H1 (cell line): ENCODE data around the gene SMYD3. TPM values are rescaled to one million over a fixed set of nuclear protein-coding genes. Genes with fewer than 3 reads are reported as not detected.

Experiments used
- CTCF ChIA-PET: fragments of 300-600 bp; sonication (Branson Sonifier 250); formaldehyde crosslinking; loops from one replicate; lab custom pipeline; 2021; ENCODE audit not compliant: partially characterized antibody; lab: Charles Lee
- POLR2A ChIA-PET: fragments of 300-600 bp; sonication (Branson Sonifier 250); formaldehyde crosslinking; loops from one replicate; lab custom pipeline; 2021; ENCODE audit warnings: inconsistent platforms; ENCODE audit not compliant: partially characterized antibody; lab: Charles Lee
- DNase-seq, 2 experiments: peaks; one replicate each; pipeline versions ENCODE4 v3.0.0 to v3.0.0-alpha.2; 2010 to 2022; ENCODE audit warnings: low spot score in 2 of 2, low read depth in 1 of 2, mixed read lengths in 1 of 2
- FAIRE-seq: peaks from 2 replicates; lab custom pipeline; 2011; peaks lifted over from hg19 to GRCh38; lab: Jason Lieb, UNC
- H2AFZ ChIP-seq: 2 replicates; pipeline ENCODE4 v1.8.1; 2012; ENCODE audit warnings: low read length, inconsistent platforms
- H2AK5ac ChIP-seq: 2 replicates; pipeline ENCODE4 v1.6.1; 2013; ENCODE audit warnings: low read depth, low read length
- H2BK120ac ChIP-seq: replicated peaks from 2 replicates; pipeline ENCODE3; 2013; ENCODE audit warnings: low read depth, low read length, inconsistent platforms
- H2BK12ac ChIP-seq: 2 replicates; pipeline ENCODE4 v1.6.1; 2013; ENCODE audit warnings: low read depth, low read length
- H2BK15ac ChIP-seq: 2 replicates; pipeline ENCODE4 v1.6.1; 2013; ENCODE audit warnings: low read length
- H2BK20ac ChIP-seq: 2 replicates; pipeline ENCODE4 v1.6.1; 2013; ENCODE audit warnings: low read length
- H2BK5ac ChIP-seq: 2 replicates; pipeline ENCODE4 v1.6.1; 2013; ENCODE audit warnings: low read depth, low read length
- H3K14ac ChIP-seq: 2 replicates; pipeline ENCODE4 v1.6.1; 2013; ENCODE audit warnings: inconsistent platforms; ENCODE audit not compliant: insufficient read length
- H3K18ac ChIP-seq: 2 replicates; pipeline ENCODE4 v1.6.1; 2013; ENCODE audit warnings: low read length; ENCODE audit errors: extremely low read depth
- H3K23ac ChIP-seq: 2 replicates; pipeline ENCODE4 v1.6.1; 2013; ENCODE audit warnings: inconsistent platforms; ENCODE audit not compliant: insufficient read length
- H3K23me2 ChIP-seq: 2 replicates; pipeline ENCODE4 v1.6.1; 2013; ENCODE audit warnings: low read depth, low read length
- H3K27ac ChIP-seq: 2 replicates; pipeline ENCODE4 v1.6.1; 2011; ENCODE audit warnings: low read depth, low read length, inconsistent platforms
- H3K27me3 ChIP-seq, 4 experiments: replicated peaks in 1 of 4; 1 replicate in 1 of 4; 2 replicates in 3 of 4; pipeline versions ENCODE4 v1.6.1 to v1.8.1; 2011 to 2013; ENCODE audit warnings: low read length in 3 of 4, mild to moderate bottlenecking in 3 of 4, inconsistent platforms in 2 of 4, mixed read lengths in 2 of 4, moderate library complexity in 1 of 4; ENCODE audit not compliant: control insufficient read depth in 3 of 4, insufficient read depth in 3 of 4; ENCODE audit errors: extremely low read depth in 1 of 4
- H3K36me3 ChIP-seq, 4 experiments: 2 replicates each; pipeline versions ENCODE4 v1.6.1 to v1.8.1; 2011 to 2013; ENCODE audit warnings: mild to moderate bottlenecking in 4 of 4, low read length in 3 of 4, moderate library complexity in 2 of 4, control low read depth in 1 of 4, inconsistent platforms in 1 of 4; ENCODE audit not compliant: insufficient read depth in 4 of 4, control insufficient read depth in 2 of 4
- H3K4ac ChIP-seq: replicated peaks from 2 replicates; pipeline ENCODE3; 2013; ENCODE audit warnings: low read length, low read depth, mixed read lengths, inconsistent platforms; ENCODE audit not compliant: insufficient read length
- H3K4me1 ChIP-seq, 4 experiments: replicated peaks in 1 of 4; 1 replicate in 1 of 4; 2 replicates in 3 of 4; pipeline versions ENCODE4 v1.6.1 to v1.8.1; 2011 to 2013; ENCODE audit warnings: low read length in 3 of 4, inconsistent platforms in 2 of 4, mixed read lengths in 1 of 4; ENCODE audit not compliant: insufficient read depth in 4 of 4, control insufficient read depth in 3 of 4
- H3K4me2 ChIP-seq, 2 experiments: 2 replicates each; pipeline versions ENCODE4 v1.6.1 to v1.8.1; 2011 to 2013; ENCODE audit warnings: low read depth in 2 of 2, low read length in 2 of 2, control low read depth in 1 of 2, inconsistent platforms in 1 of 2, mild to moderate bottlenecking in 1 of 2; ENCODE audit not compliant: insufficient read depth in 1 of 2
- H3K4me3 ChIP-seq, 4 experiments: fragments of 200-600, 300-600 bp in 1 of 4; sonication (generic), shearing (Covaris generic), sonication (Bioruptor Twin) in 1 of 4; 2 replicates each; pipeline versions ENCODE4 v1.5.1 to v1.8.1; 2011 to 2016; ENCODE audit warnings: low read length in 4 of 4, low read depth in 3 of 4, control low read depth in 2 of 4, inconsistent platforms in 2 of 4, mild to moderate bottlenecking in 2 of 4, mixed read lengths in 1 of 4, moderate library complexity in 1 of 4; ENCODE audit not compliant: insufficient read depth in 2 of 4; ENCODE audit errors: extremely low read depth in 1 of 4
- H3K56ac ChIP-seq: replicated peaks from 2 replicates; pipeline ENCODE3; 2013; ENCODE audit warnings: low read depth, mild to moderate bottlenecking, mixed read lengths, low read length, inconsistent platforms; ENCODE audit not compliant: insufficient read length
- H3K79me1 ChIP-seq: 2 replicates; pipeline ENCODE4 v1.6.1; 2013; ENCODE audit warnings: low read depth, low read length, control low read depth
- H3K79me2 ChIP-seq, 2 experiments: 2 replicates each; pipeline versions ENCODE4 v1.6.1 to v1.8.1; 2012 to 2013; ENCODE audit warnings: low read length in 2 of 2, mild to moderate bottlenecking in 2 of 2, inconsistent platforms in 1 of 2; ENCODE audit not compliant: insufficient read depth in 2 of 2, control insufficient read depth in 1 of 2
- H3K9ac ChIP-seq, 4 experiments: replicated peaks in 1 of 4; 1 replicate in 1 of 4; 2 replicates in 3 of 4; pipeline versions ENCODE4 v1.6.1 to v1.8.1; 2011 to 2013; ENCODE audit warnings: low read depth in 3 of 4, low read length in 3 of 4, control low read depth in 2 of 4, mild to moderate bottlenecking in 2 of 4, moderate library complexity in 2 of 4, inconsistent platforms in 1 of 4; ENCODE audit errors: extremely low read depth in 1 of 4
- H3K9me3 ChIP-seq, 2 experiments: 2 replicates each; pipeline versions ENCODE4 v1.6.1 to v1.8.1; 2012 to 2013; ENCODE audit warnings: mild to moderate bottlenecking in 2 of 2, moderate library complexity in 2 of 2, control low read depth in 1 of 2, inconsistent platforms in 1 of 2, low read depth in 1 of 2, low read length in 1 of 2, mixed read lengths in 1 of 2; ENCODE audit not compliant: insufficient read depth in 2 of 2
- H4K20me1 ChIP-seq, 2 experiments: replicated peaks in 1 of 2; 2 replicates each; pipeline versions ENCODE3 to v1.8.1; 2011 to 2013; ENCODE audit warnings: inconsistent platforms in 2 of 2, low read length in 2 of 2, mild to moderate bottlenecking in 1 of 2; ENCODE audit not compliant: insufficient read depth in 2 of 2, control insufficient read depth in 1 of 2
- H4K5ac ChIP-seq: 2 replicates; pipeline ENCODE4 v1.6.1; 2013; ENCODE audit warnings: low read length, low read depth, mixed read lengths, inconsistent platforms; ENCODE audit not compliant: insufficient read length
- H4K8ac ChIP-seq: 2 replicates; pipeline ENCODE4 v1.8.0; 2013; ENCODE audit warnings: mild to moderate bottlenecking, moderate library complexity, low read length, inconsistent platforms; ENCODE audit not compliant: insufficient read depth; ENCODE audit errors: extremely low read depth
- H4K91ac ChIP-seq: replicated peaks from 2 replicates; pipeline ENCODE3; 2013; ENCODE audit warnings: low read length, mixed read lengths, inconsistent platforms; ENCODE audit not compliant: insufficient read length
- CBX8 ChIP-seq: fragments of 300-800, 300-1000 bp; sonication (generic); IDR thresholded peaks from 2 replicates; pipeline ENCODE4 v1.7.1; 2016; ENCODE audit warnings: low read depth, low read length, borderline replicate concordance
- CREB1 ChIP-seq: IDR thresholded peaks from 2 replicates; pipeline ENCODE4 v1.6.1; 2012; ENCODE audit warnings: inconsistent platforms
- EZH2 ChIP-seq: fragments of 200-600 bp; sonication (generic); IDR thresholded peaks from 2 replicates; pipeline ENCODE4 v1.7.1; 2012; ENCODE audit warnings: low read depth, mild to moderate bottlenecking, moderate library complexity, low read length, inconsistent platforms; ENCODE audit not compliant: severe bottlenecking
- GTF2F1 ChIP-seq: IDR thresholded peaks from 2 replicates; pipeline ENCODE4 v1.6.1; 2012; ENCODE audit warnings: low read depth, low read length, improper control_type of control experiment, borderline replicate concordance
- HDAC6 ChIP-seq: IDR thresholded peaks from one replicate; pipeline ENCODE4 v1.7.1; 2012; ENCODE audit warnings: low read depth, mild to moderate bottlenecking, inconsistent platforms, low read length, moderate library complexity
- MAFK ChIP-seq: IDR thresholded peaks from 2 replicates; pipeline ENCODE4 v1.6.1; 2012; ENCODE audit warnings: low read depth, mild to moderate bottlenecking, improper control_type of control experiment, low read length
- NANOG ChIP-seq: IDR thresholded peaks from 2 replicates; pipeline ENCODE4 v1.6.1; 2011; ENCODE audit warnings: low read length, low read depth, mild to moderate bottlenecking, inconsistent platforms; ENCODE audit not compliant: insufficient read depth, poor library complexity, severe bottlenecking
- POLR2AphosphoS5 ChIP-seq: IDR thresholded peaks from 2 replicates; pipeline ENCODE4 v1.6.1; 2011; ENCODE audit warnings: low read depth, low read length
- POU5F1 ChIP-seq: IDR thresholded peaks from 2 replicates; pipeline ENCODE4 v1.6.1; 2011; ENCODE audit warnings: low read depth, mild to moderate bottlenecking, low read length, moderate library complexity
- RXRA ChIP-seq: IDR thresholded peaks from 2 replicates; pipeline ENCODE4 v1.6.1; 2011; ENCODE audit warnings: low read depth, mild to moderate bottlenecking, low read length, moderate library complexity; ENCODE audit not compliant: insufficient read depth
- SIN3A ChIP-seq, 2 experiments: IDR thresholded peaks in 1 of 2; conservative IDR thresholded peaks in 1 of 2; 2 replicates each; pipeline ENCODE4 v1.6.1; 2011 to 2012; ENCODE audit warnings: low read length in 2 of 2, improper control_type of control experiment in 1 of 2, low read depth in 1 of 2, mild to moderate bottlenecking in 1 of 2
- SIX5 ChIP-seq: IDR thresholded peaks from 2 replicates; pipeline ENCODE4 v1.6.1; 2011; ENCODE audit warnings: mild to moderate bottlenecking, low read depth, low read length
- TAF1 ChIP-seq: IDR thresholded peaks from 2 replicates; pipeline ENCODE4 v1.6.1; 2011; ENCODE audit warnings: mild to moderate bottlenecking, low read depth, low read length
- WGBS, 2 experiments: shearing (Covaris generic) in 1 of 2; methylation state at CpG; one replicate each; pipeline versions ENCODE4 v1.1.6 to v1.1.7; 2013 to 2015; ENCODE audit warnings: low lambda C conversion rate in 2 of 2, mixed read lengths in 2 of 2, inconsistent platforms in 1 of 2, low coverage in 1 of 2, missing lambda C conversion rate in 1 of 2; ENCODE audit not compliant: insufficient replicate concordance in 2 of 2, insufficient coverage in 1 of 2, insufficient read length in 1 of 2; ENCODE audit errors: extremely low coverage in 1 of 2, missing lambda C conversion rate in 1 of 2; 5-methylcytosine and 5-hydroxymethylcytosine counted together
- polyA plus RNA-seq, 7 experiments: library from polyadenylated mRNA; depleted of rRNA in 3 of 7; stranded (reverse) in 5 of 7; unstranded in 2 of 7; fragments of >200 nt in 5 of 7; fragments of 200-250 nt in 2 of 7; gene quantifications; 1 replicate in 5 of 7; 2 replicates in 1 of 7; 4 replicates in 1 of 7; pipeline versions ENCODE4 v1.2.1 to v1.2.3, GENCODE V29; 2011 to 2013; ENCODE audit warnings: missing spikeins in 2 of 7, mixed read lengths in 2 of 7
- total RNA-seq: library from RNA; stranded (reverse); fragmentation: NEBNext Ultra II Directional; extraction: Animal tissue kit (Norgen Biotek cat#: 25700); gene quantifications from 2 replicates; pipeline ENCODE4 v1.2.1, GENCODE V29; 2021

SMYD3 gene
- total and polyA plus RNA-seq, 2 of the 8 experiments (the other 6 are each of a cell fraction or from before 2014, with no cell fraction given): 17.3 to 25.4 TPM

DNA sequence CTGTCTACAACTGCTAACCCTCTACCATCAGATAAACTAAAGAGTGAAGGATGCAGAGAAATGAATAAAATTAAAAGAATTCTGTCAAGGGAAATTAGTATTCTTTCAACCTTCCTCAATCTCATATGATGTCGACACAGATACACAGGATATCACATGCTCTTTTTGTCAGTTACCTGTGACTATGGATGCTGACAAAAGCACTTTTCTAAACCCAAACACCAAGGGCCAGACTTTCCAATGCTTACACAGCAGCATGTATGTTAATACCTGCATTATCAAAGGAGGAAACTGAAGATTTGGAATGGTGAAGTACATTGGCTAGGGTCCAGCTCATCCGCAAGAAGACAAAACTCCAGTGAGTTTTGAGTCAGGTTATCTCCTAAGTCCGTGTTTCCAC, 294.0 kb downstream of the SMYD3 start:
- no peak overlapping the region for H3K9ac ChIP-seq
- H2BK15ac ChIP-seq: no peak overlapping the region
- no peak overlapping the region for H3K56ac ChIP-seq
- H4K8ac ChIP-seq: no peak overlapping the region
- H3K27me3 ChIP-seq: no peaks in the 10 kb centered on the region
- FAIRE-seq: no peak
- no peak overlapping the region for H2BK20ac ChIP-seq
- no peaks in the 10 kb centered on the region for H4K20me1 ChIP-seq
- ChIA-PET CTCF (no interaction called here), POLR2A (no interaction called here)
- no peak overlapping the region for H4K5ac ChIP-seq
- H3K18ac ChIP-seq: no peak overlapping the region
- no peak overlapping the region for H3K4ac ChIP-seq
- H3K79me2 ChIP-seq: no peaks in the 10 kb centered on the region
- no peak overlapping the region for H4K91ac ChIP-seq
- H3K23me2 ChIP-seq: no peaks in the 10 kb centered on the region
- H2BK5ac ChIP-seq: no peak overlapping the region
- no peak overlapping the region for H3K4me2 ChIP-seq
- no peak overlapping the region for H3K27ac ChIP-seq
- H3K36me3 ChIP-seq: no peaks in the 10 kb centered on the region
- H3K79me1 ChIP-seq: no peaks in the 10 kb centered on the region
- no peak overlapping the region for H3K4me3 ChIP-seq
- H2AFZ ChIP-seq: no peak overlapping the region
- H2BK12ac ChIP-seq: no peak overlapping the region
- H2BK120ac ChIP-seq: no peak overlapping the region
- peaks cover 0 to 2% (median 0%) of the 10 kb centered on the region in 4 experiments; a peak in 2 of 7 replicates for H3K4me1 ChIP-seq
- H2AK5ac ChIP-seq: no peak overlapping the region
- DNase-seq: no peak
- H3K14ac ChIP-seq: no peak overlapping the region
- TF ChIP-seq CBX8: no peak
- no peak for TF ChIP-seq NANOG
- no peak for TF ChIP-seq POU5F1
- no peak for TF ChIP-seq SIN3A (conservative IDR thresholded peaks at IDR 0.05 in 1 of 2, IDR thresholded peaks at IDR 0.05 in 1 of 2; ENCODE audit: low read depth in 1 of 2, low read length in 2 of 2)
- no peak for TF ChIP-seq POLR2AphosphoS5
- TF ChIP-seq GTF2F1: no peak
- TF ChIP-seq SIX5: no peak
- no peak for TF ChIP-seq MAFK
- TF ChIP-seq HDAC6: no peak
- TF ChIP-seq EZH2: no peak
- TF ChIP-seq CREB1: no peak
- no peak for TF ChIP-seq RXRA
- TF ChIP-seq TAF1: no peak
- 95% methylated on average over 3 of the region's 3 CpGs; no CpG with 5 or more reads in 1 of the 2 experiments for WGBS, 2 experiments
- no peaks in the 10 kb centered on the region for H3K9me3 ChIP-seq
- H3K23ac ChIP-seq: no peak overlapping the region
